Activated B cell treated with CpG ODN at 0.5 μM for 24 hours (primary cell): Measurements from ENCODE around the gene ATL1. TPM values are rescaled to one million over a fixed set of nuclear protein-coding genes. Genes with fewer than 3 reads are reported as not detected.

ENCODE experiments used
- ATAC-seq: fragments of 200-7000 bp; cut with Tn5 transposase; one replicate; pipeline ENCODE4 v1.10.0; 2021; ENCODE audit warnings: low read depth, mild to moderate bottlenecking, moderate library complexity
- CTCF ChIA-PET: fragments of 350-600 bp; sonication (Branson Sonifier 250); formaldehyde crosslinking; loops from one replicate; lab custom pipeline; 2021; ENCODE audit warnings: antibody characterized with exemption; lab: Charles Lee
- POLR2A ChIA-PET: fragments of 350-600 bp; sonication (Branson Sonifier 250); formaldehyde crosslinking; loops from one replicate; lab custom pipeline; 2021; ENCODE audit warnings: antibody characterized with exemption; lab: Charles Lee
- DNase-seq: peaks from one replicate; pipeline ENCODE4 v3.0.0; 2022
- H3K27ac Mint-ChIP-seq: one replicate; pipeline ENCODE4 v1.8.0; 2020; ENCODE audit warnings: mixed read lengths
- H3K27me3 Mint-ChIP-seq: one replicate; pipeline ENCODE4 v1.8.0; 2021; ENCODE audit warnings: mixed read lengths
- H3K36me3 Mint-ChIP-seq: one replicate; pipeline ENCODE4 v1.8.0; 2021; ENCODE audit warnings: low read depth, mixed read lengths
- H3K4me1 Mint-ChIP-seq: one replicate; pipeline ENCODE4 v1.8.0; 2021; ENCODE audit warnings: mixed read lengths
- H3K4me3 Mint-ChIP-seq: one replicate; pipeline ENCODE4 v1.8.0; 2020; ENCODE audit warnings: mild to moderate bottlenecking, mixed read lengths
- H3K9me3 Mint-ChIP-seq: one replicate; pipeline ENCODE4 v1.8.0; 2020; ENCODE audit warnings: mixed read lengths
- CTCF ChIP-seq: fragments of 200-600 bp; IDR thresholded peaks from one replicate; pipeline ENCODE4 v1.8.0; 2022; ENCODE audit warnings: antibody characterized with exemption, mild to moderate bottlenecking
- intact Hi-C: fragments of 100-400 bp; cut with micrococcal nuclease; formaldehyde crosslinking; loops from one replicate; pipeline ENCODE4 v1.15.1; 2024
- total RNA-seq: library from RNA; stranded (reverse); gene quantifications from 2 replicates; pipeline ENCODE4 v1.2.3, GENCODE V29; 2022

The ATL1 gene
- total RNA-seq, 1 donor from 2014 or later: 0.49 TPM

DNA sequence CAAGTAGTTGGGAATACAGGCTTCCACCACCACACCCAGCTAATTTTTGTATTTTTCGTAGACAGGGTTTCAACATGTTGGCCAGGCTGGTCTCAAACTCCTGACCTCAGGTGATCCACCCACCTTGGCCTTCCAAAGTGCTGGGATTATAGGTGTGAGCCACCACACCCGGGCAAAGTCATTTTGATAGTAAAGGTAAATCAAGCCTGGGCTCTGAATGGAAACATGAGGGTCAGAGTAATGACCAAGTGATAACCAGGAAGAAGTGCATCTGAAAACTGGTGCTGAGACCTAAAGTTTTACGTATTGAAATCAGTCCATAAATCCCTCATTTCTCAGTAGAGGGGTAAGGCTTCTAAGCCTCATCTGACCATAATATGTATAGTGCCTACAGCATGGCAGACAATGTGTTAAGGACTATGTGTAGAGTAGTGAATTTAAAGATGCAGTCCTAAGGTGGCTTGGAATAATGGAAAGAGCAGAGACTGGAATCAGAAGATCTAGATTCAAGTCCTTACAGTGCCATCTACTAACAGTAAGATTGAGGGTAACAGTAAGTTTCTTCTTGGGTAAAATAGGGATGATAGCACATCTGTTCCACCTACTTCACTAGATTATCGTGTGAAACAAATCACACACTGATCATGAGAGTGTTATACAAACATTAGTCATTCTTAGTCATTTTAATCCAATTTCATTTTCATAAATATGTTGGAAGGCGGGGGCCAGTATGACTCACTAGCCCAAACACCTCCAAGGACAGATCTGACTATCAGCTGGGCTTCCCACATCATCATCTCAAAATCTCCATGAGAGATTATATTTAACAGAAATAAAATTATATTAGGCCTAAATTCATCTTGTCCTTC lies 38.8 kb upstream of the ATL1 start:
- intact Hi-C loops: loop anchor here (1.0 kb wide), 1 partner anchor 11 kb away; the partner anchor contains the start of gene MAP4K5
- peak overlapping the region; percentile 66 for H3K27ac Mint-ChIP-seq
- DNase-seq (no peak), ATAC-seq (peak; percentile 71)
- no peaks in the 10 kb centered on the region for H3K9me3 Mint-ChIP-seq
- POLR2A ChIA-PET: no interaction called here
- no peaks in the 10 kb centered on the region for H3K27me3 Mint-ChIP-seq
- H3K4me3 Mint-ChIP-seq: peak overlapping the region; percentile 2
- CTCF ChIA-PET: interaction anchor here (1.0 kb wide), 1 partner anchor 11 kb away, joined by 3 read pairs; the partner anchor contains the start of gene MAP4K5
- peaks cover 44% of the 10 kb centered on the region for H3K4me1 Mint-ChIP-seq
- peaks cover 6% of the 10 kb centered on the region for H3K36me3 Mint-ChIP-seq
- no peak for TF ChIP-seq CTCF

- Mint-ChIP-seq H3K27me3 (no peaks in the 10 kb centered on the region), H3K27ac (peak overlapping the region; percentile 57), H3K4me3 (peak overlapping the region; percentile 2), H3K9me3 (no peaks in the 10 kb centered on the region), H3K36me3 (peaks cover 9% of the 10 kb centered on the region), H3K4me1 (peaks cover 47% of the 10 kb centered on the region)
- DNase-seq: no peak
- CTCF ChIA-PET: interaction anchor here (1.0 kb wide), 1 partner anchor 10 kb away, joined by 3 read pairs; the partner anchor contains the start of gene MAP4K5
- no peak for ATAC-seq
- intact Hi-C loops: loop anchor here (1.0 kb wide), 1 partner anchor 10 kb away; the partner anchor contains the start of gene MAP4K5
- TF ChIP-seq CTCF: no peak
- POLR2A ChIA-PET: interaction anchor here (0.6 kb wide), 1 partner anchor 22 kb away, joined by 3 read pairs; no protein-coding TSS in a partner anchor
Observed at GRCh38 chr14:50521912-50522341, 38.0 kb upstream of the ATL1 start.

GRCh38 chr14:50523271-50524041 lies 36.5 kb upstream of the ATL1 start:
- ChIA-PET CTCF (interaction anchor here (1.3 kb wide), 1 partner anchor 10 kb away, joined by 3 read pairs; no protein-coding TSS in a partner anchor), POLR2A (no interaction called here)
- H3K36me3 Mint-ChIP-seq: peaks cover 8% of the 10 kb centered on the region
- H3K27me3 Mint-ChIP-seq: no peaks in the 10 kb centered on the region
- H3K4me3 Mint-ChIP-seq: peak overlapping the region; percentile 2
- no peak for TF ChIP-seq CTCF
- no peak for DNase-seq
- H3K9me3 Mint-ChIP-seq: no peaks in the 10 kb centered on the region
- intact Hi-C loops: no loop called here
- peak overlapping the region; percentile 67 for H3K27ac Mint-ChIP-seq
- no peak for ATAC-seq
- H3K4me1 Mint-ChIP-seq: peaks cover 51% of the 10 kb centered on the region

- TF ChIP-seq CTCF: no peak
- H3K27me3 Mint-ChIP-seq: no peaks in the 10 kb centered on the region
Observed at GRCh38 chr14:50524060-50524459, 35.9 kb upstream of the ATL1 start.

More at GRCh38 chr14:50524060-50524459, 35.9 kb upstream of the ATL1 start:
- DNase-seq: no peak
- POLR2A ChIA-PET: interaction anchor here (0.6 kb wide), 3 partner anchors 132 to 191 kb away, joined by 4 to 8 read pairs (median 8); no protein-coding TSS in a partner anchor
- Mint-ChIP-seq H3K4me1 (peaks cover 55% of the 10 kb centered on the region), H3K4me3 (peak overlapping the region; percentile 2), H3K9me3 (no peaks in the 10 kb centered on the region), H3K27ac (peak overlapping the region; percentile 67), H3K36me3 (peaks cover 9% of the 10 kb centered on the region)
- ATAC-seq: peak; percentile 49
- intact Hi-C loops: no loop called here
- CTCF ChIA-PET: interaction anchor here (1.3 kb wide), 1 partner anchor 9 kb away, joined by 3 read pairs; no protein-coding TSS in a partner anchor
